ENCODE measurements around the gene PLPP4.

DNA sequence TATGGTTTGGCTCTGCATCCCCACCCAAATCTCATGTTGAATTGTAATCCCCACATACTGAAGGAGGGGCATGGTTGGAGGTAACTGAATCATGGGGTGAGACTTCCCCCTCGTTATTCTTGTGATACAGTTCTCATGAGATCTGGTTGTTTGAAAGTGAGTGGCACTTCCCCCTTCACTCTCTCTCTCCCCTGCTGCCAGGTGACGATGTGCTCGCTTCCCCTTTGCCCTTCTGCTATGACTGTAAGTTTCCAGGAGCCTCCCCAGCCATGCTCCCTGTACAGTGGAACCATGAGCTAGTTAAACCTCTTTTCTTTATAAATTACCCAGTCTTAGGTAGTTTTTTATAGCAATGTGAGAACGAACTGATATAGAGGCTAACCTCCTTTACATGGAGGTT, 16.6 kb downstream of the PLPP4 start:
- TF ChIP-seq, protein P1, sequence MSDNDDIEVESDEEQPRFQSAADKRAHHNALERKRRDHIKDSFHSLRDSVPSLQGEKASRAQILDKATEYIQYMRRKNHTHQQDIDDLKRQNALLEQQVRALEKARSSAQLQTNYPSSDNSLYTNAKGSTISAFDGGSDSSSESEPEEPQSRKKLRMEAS (IDR thresholded peaks at IDR 0.05) = no peak
- no peak for TF ChIP-seq SNRNP70 (IDR thresholded peaks at IDR 0.05; ENCODE audit: low read depth, low read length)
- no peak for TF ChIP-seq POLR2AphosphoS5 (IDR thresholded peaks at IDR 0.05; ENCODE audit: low read depth, low read length)
- no peak for TF ChIP-seq NBN (conservative IDR thresholded peaks at IDR 0.05)
- TF ChIP-seq RARG (CRISPR knock-in tag; IDR thresholded peaks at IDR 0.05; ENCODE audit: low read depth) = no peak
- TF ChIP-seq, protein P2, sequence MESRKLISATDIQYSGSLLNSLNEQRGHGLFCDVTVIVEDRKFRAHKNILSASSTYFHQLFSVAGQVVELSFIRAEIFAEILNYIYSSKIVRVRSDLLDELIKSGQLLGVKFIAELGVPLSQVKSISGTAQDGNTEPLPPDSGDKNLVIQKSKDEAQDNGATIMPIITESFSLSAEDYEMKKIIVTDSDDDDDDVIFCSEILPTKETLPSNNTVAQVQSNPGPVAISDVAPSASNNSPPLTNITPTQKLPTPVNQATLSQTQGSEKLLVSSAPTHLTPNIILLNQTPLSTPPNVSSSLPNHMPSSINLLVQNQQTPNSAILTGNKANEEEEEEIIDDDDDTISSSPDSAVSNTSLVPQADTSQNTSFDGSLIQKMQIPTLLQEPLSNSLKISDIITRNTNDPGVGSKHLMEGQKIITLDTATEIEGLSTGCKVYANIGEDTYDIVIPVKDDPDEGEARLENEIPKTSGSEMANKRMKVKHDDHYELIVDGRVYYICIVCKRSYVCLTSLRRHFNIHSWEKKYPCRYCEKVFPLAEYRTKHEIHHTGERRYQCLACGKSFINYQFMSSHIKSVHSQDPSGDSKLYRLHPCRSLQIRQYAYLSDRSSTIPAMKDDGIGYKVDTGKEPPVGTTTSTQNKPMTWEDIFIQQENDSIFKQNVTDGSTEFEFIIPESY (CRISPR knock-in tag; IDR thresholded peaks at IDR 0.05) = no peak
- TF ChIP-seq, protein P3, sequence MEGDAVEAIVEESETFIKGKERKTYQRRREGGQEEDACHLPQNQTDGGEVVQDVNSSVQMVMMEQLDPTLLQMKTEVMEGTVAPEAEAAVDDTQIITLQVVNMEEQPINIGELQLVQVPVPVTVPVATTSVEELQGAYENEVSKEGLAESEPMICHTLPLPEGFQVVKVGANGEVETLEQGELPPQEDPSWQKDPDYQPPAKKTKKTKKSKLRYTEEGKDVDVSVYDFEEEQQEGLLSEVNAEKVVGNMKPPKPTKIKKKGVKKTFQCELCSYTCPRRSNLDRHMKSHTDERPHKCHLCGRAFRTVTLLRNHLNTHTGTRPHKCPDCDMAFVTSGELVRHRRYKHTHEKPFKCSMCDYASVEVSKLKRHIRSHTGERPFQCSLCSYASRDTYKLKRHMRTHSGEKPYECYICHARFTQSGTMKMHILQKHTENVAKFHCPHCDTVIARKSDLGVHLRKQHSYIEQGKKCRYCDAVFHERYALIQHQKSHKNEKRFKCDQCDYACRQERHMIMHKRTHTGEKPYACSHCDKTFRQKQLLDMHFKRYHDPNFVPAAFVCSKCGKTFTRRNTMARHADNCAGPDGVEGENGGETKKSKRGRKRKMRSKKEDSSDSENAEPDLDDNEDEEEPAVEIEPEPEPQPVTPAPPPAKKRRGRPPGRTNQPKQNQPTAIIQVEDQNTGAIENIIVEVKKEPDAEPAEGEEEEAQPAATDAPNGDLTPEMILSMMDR (CRISPR knock-in tag; IDR thresholded peaks at IDR 0.05) = no peak
- TF ChIP-seq HNRNPUL1 (IDR thresholded peaks at IDR 0.05; ENCODE audit: low read depth, low read length) = no peak
- TF ChIP-seq, protein P4, sequence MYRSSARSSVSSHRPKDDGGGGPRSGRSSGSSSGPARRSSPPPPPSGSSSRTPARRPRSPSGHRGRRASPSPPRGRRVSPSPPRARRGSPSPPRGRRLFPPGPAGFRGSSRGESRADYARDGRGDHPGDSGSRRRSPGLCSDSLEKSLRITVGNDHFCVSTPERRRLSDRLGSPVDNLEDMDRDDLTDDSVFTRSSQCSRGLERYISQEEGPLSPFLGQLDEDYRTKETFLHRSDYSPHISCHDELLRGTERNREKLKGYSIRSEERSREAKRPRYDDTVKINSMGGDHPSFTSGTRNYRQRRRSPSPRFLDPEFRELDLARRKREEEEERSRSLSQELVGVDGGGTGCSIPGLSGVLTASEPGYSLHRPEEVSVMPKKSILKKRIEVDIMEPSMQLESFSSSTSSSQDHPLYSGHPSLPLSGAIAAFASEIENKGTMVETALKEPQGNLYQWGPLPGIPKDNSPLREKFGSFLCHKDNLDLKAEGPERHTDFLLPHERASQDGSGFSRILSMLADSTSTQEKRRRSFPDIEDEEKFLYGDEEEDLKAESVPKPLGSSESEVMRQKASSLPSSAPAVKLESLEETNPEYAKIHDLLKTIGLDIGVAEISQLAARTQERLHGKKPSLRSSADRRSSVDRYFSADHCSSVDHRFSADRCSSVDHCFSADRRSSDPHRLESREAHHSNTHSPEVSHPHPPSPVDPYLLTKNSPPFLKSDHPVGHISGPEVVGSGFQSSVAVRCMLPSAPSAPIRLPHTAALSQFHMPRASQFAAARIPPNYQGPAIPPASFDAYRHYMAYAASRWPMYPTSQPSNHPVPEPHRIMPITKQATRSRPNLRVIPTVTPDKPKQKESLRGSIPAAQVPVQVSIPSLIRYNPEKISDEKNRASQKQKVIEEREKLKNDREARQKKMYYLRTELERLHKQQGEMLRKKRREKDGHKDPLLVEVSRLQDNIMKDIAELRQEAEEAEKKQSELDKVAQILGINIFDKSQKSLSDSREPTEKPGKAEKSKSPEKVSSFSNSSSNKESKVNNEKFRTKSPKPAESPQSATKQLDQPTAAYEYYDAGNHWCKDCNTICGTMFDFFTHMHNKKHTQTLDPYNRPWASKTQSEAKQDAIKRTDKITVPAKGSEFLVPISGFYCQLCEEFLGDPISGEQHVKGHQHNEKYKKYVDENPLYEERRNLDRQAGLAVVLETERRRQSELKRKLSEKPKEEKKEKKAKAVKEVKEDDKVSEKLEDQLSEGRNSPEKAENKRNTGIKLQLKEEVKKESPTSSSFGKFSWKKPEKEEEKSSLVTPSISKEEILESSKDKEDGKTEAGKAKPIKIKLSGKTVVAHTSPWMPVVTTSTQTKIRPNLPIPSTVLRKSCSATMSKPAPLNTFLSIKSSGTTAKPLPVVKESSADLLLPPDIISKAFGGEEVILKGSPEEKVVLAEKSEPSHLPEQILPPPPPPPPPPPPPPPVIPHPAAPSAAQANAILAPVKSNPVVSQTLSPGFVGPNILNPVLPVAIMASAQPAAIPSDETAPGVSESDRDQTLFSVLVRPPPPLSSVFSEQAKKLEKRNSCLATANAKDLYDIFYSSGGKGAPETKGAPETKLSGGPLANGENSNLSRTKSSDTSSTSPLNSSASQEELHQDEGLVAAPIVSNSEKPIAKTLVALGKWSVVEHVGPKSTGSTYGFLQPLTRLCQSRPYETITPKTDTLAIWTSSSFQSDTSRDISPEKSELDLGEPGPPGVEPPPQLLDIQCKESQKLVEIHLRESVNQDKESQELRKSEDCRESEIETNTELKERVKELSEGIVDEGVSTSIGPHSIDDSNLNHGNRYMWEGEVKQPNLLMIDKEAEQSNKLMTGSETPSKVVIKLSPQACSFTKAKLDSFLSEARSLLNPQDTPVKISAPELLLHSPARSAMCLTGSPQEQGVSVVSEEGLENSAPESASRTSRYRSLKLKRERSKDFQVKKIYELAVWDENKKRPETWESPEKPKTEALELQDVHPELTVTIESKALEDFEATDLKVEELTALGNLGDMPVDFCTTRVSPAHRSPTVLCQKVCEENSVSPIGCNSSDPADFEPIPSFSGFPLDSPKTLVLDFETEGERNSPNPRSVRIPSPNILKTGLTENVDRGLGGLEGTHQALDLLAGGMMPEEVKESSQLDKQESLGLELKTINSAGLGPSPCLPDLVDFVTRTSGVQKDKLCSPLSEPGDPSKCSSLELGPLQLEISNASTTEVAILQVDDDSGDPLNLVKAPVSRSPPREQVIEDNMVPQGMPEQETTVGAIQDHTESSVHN (CRISPR knock-in tag; IDR thresholded peaks at IDR 0.05) = no peak

Data from HepG2 (cell line).